HuH-7 (cell line): Measurements from ENCODE around the gene RCSD1.
A peak's percentile ranks its signal among the peaks of the same experiment; 100 is the strongest.

ENCODE experiments used
- DNase-seq: peaks from one replicate; pipeline ENCODE4 v3.0.0; 2011; ENCODE audit warnings: low spot score

RCSD1 gene

DNA sequence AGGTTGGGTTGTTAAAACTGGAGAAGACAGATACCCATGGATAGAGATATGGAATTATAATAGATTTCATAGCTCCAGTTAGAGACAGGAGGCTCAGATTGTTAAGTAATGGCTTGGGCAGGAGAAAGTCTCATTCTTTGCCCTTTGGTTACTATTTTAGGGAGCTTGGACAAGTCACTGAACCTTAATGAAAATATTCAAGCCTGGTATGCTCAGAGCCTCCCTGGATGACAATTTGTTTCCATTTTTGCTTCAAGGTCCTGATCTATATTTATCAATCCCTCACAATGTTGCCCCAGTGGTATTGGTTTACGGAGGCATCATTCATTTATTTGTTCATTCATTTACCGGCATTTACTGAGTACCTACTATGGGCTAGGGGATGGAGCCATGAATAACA, 37.5 kb downstream of the RCSD1 start:
- DNase-seq, result no peak

DNA sequence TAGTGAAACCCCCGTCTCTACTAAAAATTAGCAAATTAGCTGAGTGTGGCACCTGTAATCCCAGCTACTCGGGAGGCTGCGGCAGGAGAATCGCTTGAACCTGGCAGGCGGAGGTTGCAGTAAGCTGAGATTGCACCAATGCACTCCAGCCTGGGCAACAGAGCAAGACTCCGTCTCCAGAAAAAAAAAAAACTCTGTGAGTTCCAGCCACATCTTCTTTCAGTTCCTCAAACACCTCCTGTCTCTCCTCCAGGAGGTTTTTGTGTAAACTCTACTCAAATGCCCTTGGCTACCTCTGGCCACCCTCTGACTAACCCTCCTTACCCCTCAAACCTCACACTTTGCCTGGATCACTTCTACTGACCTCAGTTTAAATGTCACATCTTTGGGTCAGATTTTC, 38.1 kb downstream of the RCSD1 start:
- DNase-seq, result no peak

GRCh38 chr1:167669209-167670124, 39.4 kb downstream of the RCSD1 start:
- no peak for DNase-seq

DNA sequence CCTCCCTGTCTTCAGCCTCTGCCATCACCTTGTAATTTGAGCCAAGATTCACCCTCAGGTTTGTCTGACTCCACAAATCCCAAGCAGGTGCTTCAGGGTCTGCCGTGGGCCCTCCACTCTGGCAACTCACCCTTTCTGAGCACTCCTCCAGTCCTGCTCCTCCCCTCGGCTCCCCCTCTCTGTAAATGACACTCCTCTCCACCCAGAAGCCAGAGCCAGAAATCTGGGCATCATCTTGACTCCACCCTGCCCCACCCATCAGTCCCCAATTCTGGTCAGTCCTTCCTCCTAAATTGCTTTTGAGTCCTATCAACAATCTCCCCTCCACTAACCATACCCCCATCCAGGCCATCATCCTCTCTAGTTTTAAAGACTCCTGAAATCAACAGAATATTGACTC, 40.5 kb downstream of the RCSD1 start:
- no peak for DNase-seq

GRCh38 chr1:167671727-167672511, 41.9 kb downstream of the RCSD1 start:
- DNase-seq, result no peak

- DNase-seq, result no peak
These were observed 42.8 kb downstream of the RCSD1 start for GRCh38 chr1:167672831-167673230.

DNA sequence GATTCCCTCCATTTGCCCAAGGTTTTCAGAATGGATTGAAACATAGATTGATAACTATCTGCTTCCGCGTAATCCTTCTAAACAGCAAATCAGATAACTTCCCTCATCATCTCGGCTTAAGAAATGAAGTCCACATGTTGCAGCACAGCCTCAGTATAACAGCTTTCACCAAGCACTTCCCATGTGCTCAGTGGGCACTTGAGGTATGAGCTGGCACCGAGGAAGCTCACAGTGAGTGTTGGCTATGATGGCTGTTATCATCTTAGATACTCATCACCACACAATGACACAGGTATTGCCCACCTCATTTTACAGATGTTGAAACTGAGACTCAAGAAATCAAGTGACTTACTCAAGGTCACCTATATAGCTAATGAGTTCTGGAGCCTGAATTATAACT, 43.2 kb downstream of the RCSD1 start:
- DNase-seq, result no peak

GRCh38 chr1:167674156-167674555, 44.1 kb downstream of the RCSD1 start:
- no peak for DNase-seq

DNA sequence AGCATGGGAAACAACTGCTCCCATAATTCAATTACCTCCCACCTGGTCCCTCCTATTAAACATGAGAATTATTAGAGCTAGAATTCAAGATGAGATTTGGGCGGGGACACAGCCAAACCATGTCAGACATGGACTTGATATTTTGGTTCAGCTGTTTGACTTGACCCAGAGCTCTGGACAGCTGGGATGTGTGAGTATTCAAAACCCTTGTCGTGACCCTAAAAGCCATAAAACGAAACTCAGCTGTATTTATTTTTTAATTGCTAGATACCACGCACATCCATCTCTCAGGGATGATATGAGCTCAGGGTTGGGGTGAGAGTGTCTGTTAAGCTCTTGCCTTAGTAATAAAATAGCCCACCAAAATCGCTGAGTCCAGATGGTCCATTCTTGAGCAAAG, 45.4 kb downstream of the RCSD1 start:
- DNase-seq, result no peak

- DNase-seq, result no peak
These were observed 46.3 kb downstream of the RCSD1 start for GRCh38 chr1:167676205-167676915.

DNA sequence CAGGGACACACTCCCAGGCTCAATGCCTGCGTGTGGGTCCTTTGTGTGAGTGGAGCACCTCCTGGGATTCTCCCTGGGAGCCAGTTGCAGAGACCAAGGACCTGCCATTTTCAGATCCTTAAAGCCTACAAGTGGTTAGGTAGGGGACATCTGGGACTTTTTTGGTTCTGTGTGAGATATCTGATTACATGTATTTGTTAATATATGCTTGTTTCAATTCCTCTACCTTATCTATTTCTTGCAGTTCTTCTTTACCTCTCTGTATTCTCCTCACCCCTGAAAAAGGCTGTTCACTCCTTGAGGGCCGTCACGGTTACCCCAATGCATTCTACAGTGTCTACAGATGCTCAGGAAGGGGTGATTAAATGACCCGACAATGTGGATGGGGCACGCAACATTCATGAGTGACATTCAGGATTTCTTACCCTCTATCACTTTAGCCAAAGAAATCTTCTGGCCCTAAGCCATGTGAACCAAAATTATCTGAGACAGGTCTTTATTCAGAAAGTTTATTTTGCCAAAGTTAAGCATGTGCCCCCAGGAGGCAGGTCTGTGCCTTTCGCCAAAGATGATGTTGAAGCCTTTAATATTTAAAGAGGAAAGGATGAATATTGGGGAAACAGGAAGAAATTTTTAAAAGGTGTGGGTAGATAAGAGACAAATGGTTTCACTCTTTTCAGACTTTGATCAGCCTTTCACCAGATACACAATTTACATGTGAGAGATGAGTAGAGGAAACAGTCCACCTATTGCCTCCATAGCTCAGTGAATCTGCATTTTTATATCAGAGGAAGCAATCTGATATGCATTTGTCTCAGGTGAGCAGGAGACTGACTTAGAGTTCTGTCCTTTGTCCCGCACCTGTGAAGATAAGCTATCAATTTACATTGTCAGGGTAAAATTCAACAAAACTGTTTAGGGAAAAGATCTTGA, 47.1 kb downstream of the RCSD1 start:
- no peak for DNase-seq

- no peak for DNase-seq
These were observed 48.4 kb downstream of the RCSD1 start for GRCh38 chr1:167678422-167678821.

DNA sequence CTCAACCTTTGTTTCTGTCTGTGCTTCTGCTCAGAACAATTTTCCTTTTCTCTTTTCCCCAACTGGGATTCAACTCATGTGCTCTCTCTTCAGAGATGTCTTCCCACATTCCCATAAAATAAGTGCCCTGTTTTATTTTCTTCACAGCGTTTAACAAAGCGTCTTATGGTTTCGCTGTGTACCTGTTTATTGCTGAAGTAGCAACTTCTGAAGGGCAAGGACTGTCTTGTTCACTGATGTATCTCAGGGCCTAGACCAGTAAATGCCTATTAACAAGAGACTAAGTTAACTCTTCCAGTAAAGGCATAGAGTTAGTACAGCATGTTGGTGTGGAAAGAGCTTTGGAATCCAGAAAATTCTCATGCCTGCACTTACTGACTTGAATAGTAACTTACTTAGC, 48.8 kb downstream of the RCSD1 start:
- no peak for DNase-seq

GRCh38 chr1:167679714-167680113, 49.7 kb downstream of the RCSD1 start:
- DNase-seq, result peak; percentile 39

GRCh38 chr1:167681024-167681423, 51.0 kb downstream of the RCSD1 start:
- no peak for DNase-seq

GRCh38 chr1:167681451-167682098, 51.5 kb downstream of the RCSD1 start:
- no peak for DNase-seq

DNA sequence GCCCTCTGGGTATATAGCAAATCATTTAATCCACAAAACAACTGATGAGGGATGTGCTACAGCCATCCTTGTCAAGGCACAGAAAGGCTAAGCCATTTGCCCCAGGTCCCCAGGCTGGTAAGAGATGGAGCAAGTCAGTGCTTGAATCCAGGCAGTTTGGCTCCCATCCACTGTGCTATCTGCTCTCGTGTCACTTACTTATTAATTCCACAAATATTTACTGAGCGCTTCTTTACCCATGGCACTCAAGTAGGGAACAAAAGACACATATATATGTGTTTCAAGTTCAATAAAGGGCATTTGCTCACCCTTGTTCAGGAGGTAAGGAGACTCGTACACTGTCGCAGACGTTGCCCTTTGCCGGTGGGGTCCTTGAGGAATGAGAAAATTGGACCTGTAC, 53.2 kb downstream of the RCSD1 start:
- no peak for DNase-seq

DNA sequence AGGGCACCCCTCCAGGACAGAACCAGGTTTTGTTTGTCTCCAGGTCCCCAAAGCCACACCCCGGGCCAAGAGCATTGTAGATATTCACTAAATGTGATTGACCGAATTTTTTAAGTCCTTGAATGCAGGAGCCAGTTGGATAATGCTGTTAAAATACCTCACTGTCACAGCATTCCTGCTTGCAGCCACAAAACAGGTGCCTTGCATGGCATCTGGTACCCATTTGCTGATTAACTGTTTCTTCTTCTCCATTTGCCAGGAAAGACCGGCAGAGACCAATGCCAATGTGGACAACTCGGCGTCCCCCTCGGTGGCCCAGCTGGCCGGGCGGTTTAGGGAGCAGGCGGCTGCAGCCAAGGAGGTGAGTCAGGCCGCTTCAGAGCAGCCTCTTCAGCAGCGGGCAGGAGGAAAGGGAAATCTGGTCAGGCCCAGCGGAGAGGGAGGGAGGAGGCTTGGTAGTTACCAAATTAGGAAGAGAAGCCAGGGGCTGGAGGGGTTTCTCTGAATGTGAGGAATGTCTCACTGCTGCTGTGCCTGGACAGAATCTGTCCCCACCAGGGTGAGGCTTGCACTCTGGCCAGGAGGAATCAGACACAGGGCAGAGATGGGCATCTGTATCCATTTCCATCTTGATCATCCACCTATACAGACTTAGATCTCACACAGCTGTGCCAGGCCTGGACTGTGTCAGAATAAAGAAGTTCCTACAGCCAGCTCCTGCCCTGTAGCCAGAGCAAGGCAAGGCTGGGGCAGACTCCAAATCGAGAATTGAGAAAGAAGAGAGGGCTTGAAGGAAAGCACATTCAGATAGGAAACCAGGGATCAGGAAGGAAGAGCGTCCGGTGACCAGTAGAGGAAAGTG, 53.8 kb downstream of the RCSD1 start:
- DNase-seq, result no peak

DNA sequence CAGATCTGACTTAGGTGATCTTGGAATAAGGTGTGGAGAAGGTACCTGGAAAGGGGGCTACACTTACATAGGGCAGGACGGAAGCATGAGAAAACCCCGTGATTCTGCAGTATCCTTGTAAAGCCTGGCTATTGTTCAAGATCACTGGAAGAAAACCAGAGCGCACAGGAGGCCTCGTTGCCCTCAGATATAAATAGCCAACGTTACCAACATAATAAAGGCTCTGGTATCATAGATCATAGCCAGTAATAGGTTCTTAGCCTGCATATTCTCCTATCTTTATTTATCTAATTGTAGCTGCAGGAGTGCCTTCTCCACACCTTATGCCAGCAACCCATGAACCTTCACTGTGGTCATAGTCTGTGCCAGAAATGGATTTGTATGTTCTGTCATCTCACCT, 55.8 kb downstream of the RCSD1 start:
- no peak for DNase-seq

- DNase-seq, result peak; percentile 64
These were observed 58.0 kb downstream of the RCSD1 start for GRCh38 chr1:167687919-167688519.
